Activated CD4-positive, alpha-beta T cell treated with anti-CD3 and anti-CD28 coated beads, Interleukin-2, amount 10 ng/mL, durations not matched to agents 7 days and 5 days (primary cell): ENCODE measurements around the gene ARHGAP28. TPM values are rescaled to one million over a fixed set of nuclear protein-coding genes. Genes with fewer than 3 reads are reported as not detected.

Experiments used
- CTCF ChIA-PET: fragments of 350-600 bp; sonication (Branson Sonifier 250); formaldehyde crosslinking; loops from one replicate; lab custom pipeline; 2021; ENCODE audit warnings: antibody characterized with exemption; lab: Charles Lee
- POLR2A ChIA-PET: fragments of 350-600 bp; sonication (Branson Sonifier 250); formaldehyde crosslinking; loops from one replicate; lab custom pipeline; 2021; ENCODE audit warnings: antibody characterized with exemption; lab: Charles Lee
- DNase-seq: peaks from one replicate; pipeline ENCODE4 v3.0.0-alpha.2; 2020
- H3K27ac Mint-ChIP-seq: one replicate; pipeline ENCODE4 v1.8.0; 2021; ENCODE audit warnings: mild to moderate bottlenecking, moderate library complexity, mixed read lengths
- H3K27me3 Mint-ChIP-seq: one replicate; pipeline ENCODE4 v1.8.0; 2021; ENCODE audit warnings: mixed read lengths
- H3K36me3 Mint-ChIP-seq: one replicate; pipeline ENCODE4 v1.8.0; 2021; ENCODE audit warnings: low read depth, mixed read lengths
- H3K4me1 Mint-ChIP-seq: one replicate; pipeline ENCODE4 v1.8.0; 2021; ENCODE audit warnings: mixed read lengths
- H3K4me3 Mint-ChIP-seq: one replicate; pipeline ENCODE4 v1.8.0; 2021; ENCODE audit warnings: mild to moderate bottlenecking, moderate library complexity, mixed read lengths
- H3K9me3 Mint-ChIP-seq: one replicate; pipeline ENCODE4 v1.8.0; 2021; ENCODE audit warnings: mixed read lengths
- total RNA-seq, 2 experiments: library from RNA; stranded (reverse); gene quantifications; one replicate each; pipeline ENCODE4 v1.2.3, GENCODE V29; 2021

Gene ARHGAP28
- total RNA-seq, 2 experiments from 2014 or later = not detected

- Mint-ChIP-seq H3K4me3 (no peak overlapping the region), H3K9me3 (no peaks in the 10 kb centered on the region), H3K4me1 (no peaks in the 10 kb centered on the region), H3K27me3 (no peaks in the 10 kb centered on the region), H3K36me3 (no peaks in the 10 kb centered on the region), H3K27ac (no peak overlapping the region)
- DNase-seq = no peak
- ChIA-PET POLR2A (no interaction called here), CTCF (interaction anchor here (0.7 kb wide), 1 partner anchor 238 kb away, joined by 11 read pairs; no protein-coding TSS in a partner anchor)
Measured at GRCh38 chr18:6741786-6742185, 12.3 kb downstream of the ARHGAP28 start.

GRCh38 chr18:6743999-6744398, 14.5 kb downstream of the ARHGAP28 start:
- ChIA-PET POLR2A (no interaction called here), CTCF (no interaction called here)
- no peak overlapping the region for H3K27ac Mint-ChIP-seq
- no peak for DNase-seq
- no peaks in the 10 kb centered on the region for H3K4me1 Mint-ChIP-seq
- H3K4me3 Mint-ChIP-seq = no peak overlapping the region
- no peaks in the 10 kb centered on the region for H3K27me3 Mint-ChIP-seq
- no peaks in the 10 kb centered on the region for H3K9me3 Mint-ChIP-seq
- H3K36me3 Mint-ChIP-seq = no peaks in the 10 kb centered on the region

GRCh38 chr18:6744816-6745455, 15.4 kb downstream of the ARHGAP28 start:
- Mint-ChIP-seq H3K9me3 (no peaks in the 10 kb centered on the region), H3K36me3 (no peaks in the 10 kb centered on the region), H3K4me3 (no peak overlapping the region), H3K27ac (no peak overlapping the region), H3K27me3 (no peaks in the 10 kb centered on the region), H3K4me1 (no peaks in the 10 kb centered on the region)
- no peak for DNase-seq
- POLR2A ChIA-PET = no interaction called here
- CTCF ChIA-PET = no interaction called here

- ChIA-PET POLR2A (no interaction called here), CTCF (no interaction called here)
- no peak overlapping the region for H3K4me3 Mint-ChIP-seq
- H3K9me3 Mint-ChIP-seq = no peaks in the 10 kb centered on the region
- H3K4me1 Mint-ChIP-seq = no peaks in the 10 kb centered on the region
- H3K27me3 Mint-ChIP-seq = no peaks in the 10 kb centered on the region
- no peaks in the 10 kb centered on the region for H3K36me3 Mint-ChIP-seq
- H3K27ac Mint-ChIP-seq = no peak overlapping the region
- DNase-seq = no peak
Measured at GRCh38 chr18:6745504-6746031, 16.1 kb downstream of the ARHGAP28 start.

- no peaks in the 10 kb centered on the region for H3K27me3 Mint-ChIP-seq
- ChIA-PET CTCF (no interaction called here), POLR2A (no interaction called here)
- DNase-seq = no peak
- H3K9me3 Mint-ChIP-seq = no peaks in the 10 kb centered on the region
- no peak overlapping the region for H3K27ac Mint-ChIP-seq
- no peaks in the 10 kb centered on the region for H3K36me3 Mint-ChIP-seq
- no peaks in the 10 kb centered on the region for H3K4me1 Mint-ChIP-seq
- no peak overlapping the region for H3K4me3 Mint-ChIP-seq
Measured at GRCh38 chr18:6746386-6746960, 17.0 kb downstream of the ARHGAP28 start.

- no peak overlapping the region for H3K4me3 Mint-ChIP-seq
- ChIA-PET POLR2A (no interaction called here), CTCF (no interaction called here)
- no peaks in the 10 kb centered on the region for H3K4me1 Mint-ChIP-seq
- DNase-seq = no peak
- H3K27me3 Mint-ChIP-seq = no peaks in the 10 kb centered on the region
- H3K9me3 Mint-ChIP-seq = no peaks in the 10 kb centered on the region
- H3K36me3 Mint-ChIP-seq = no peaks in the 10 kb centered on the region
- no peak overlapping the region for H3K27ac Mint-ChIP-seq
Measured at GRCh38 chr18:6747646-6748045, 18.1 kb downstream of the ARHGAP28 start.

GRCh38 chr18:6748241-6748640, 18.7 kb downstream of the ARHGAP28 start:
- no peaks in the 10 kb centered on the region for H3K36me3 Mint-ChIP-seq
- CTCF ChIA-PET = no interaction called here
- H3K9me3 Mint-ChIP-seq = no peaks in the 10 kb centered on the region
- H3K4me1 Mint-ChIP-seq = no peaks in the 10 kb centered on the region
- H3K4me3 Mint-ChIP-seq = no peak overlapping the region
- DNase-seq = no peak
- no peaks in the 10 kb centered on the region for H3K27me3 Mint-ChIP-seq
- POLR2A ChIA-PET = no interaction called here
- H3K27ac Mint-ChIP-seq = no peak overlapping the region

- Mint-ChIP-seq H3K9me3 (no peaks in the 10 kb centered on the region), H3K27ac (no peak overlapping the region), H3K27me3 (no peaks in the 10 kb centered on the region), H3K4me3 (no peak overlapping the region), H3K4me1 (no peaks in the 10 kb centered on the region), H3K36me3 (no peaks in the 10 kb centered on the region)
- POLR2A ChIA-PET = no interaction called here
- no peak for DNase-seq
- CTCF ChIA-PET = interaction anchor here (1.4 kb wide), 1 partner anchor 10 kb away, joined by 4 read pairs; no protein-coding TSS in a partner anchor
Measured at GRCh38 chr18:6750411-6750810, 20.9 kb downstream of the ARHGAP28 start.

- no peak for DNase-seq
- Mint-ChIP-seq H3K4me1 (no peaks in the 10 kb centered on the region), H3K27ac (no peak overlapping the region), H3K4me3 (no peak overlapping the region), H3K27me3 (no peaks in the 10 kb centered on the region), H3K36me3 (no peaks in the 10 kb centered on the region), H3K9me3 (no peaks in the 10 kb centered on the region)
- CTCF ChIA-PET = no interaction called here
- POLR2A ChIA-PET = no interaction called here
Measured at GRCh38 chr18:6751222-6751621, 21.7 kb downstream of the ARHGAP28 start.

GRCh38 chr18:6752202-6752860, 22.8 kb downstream of the ARHGAP28 start:
- no peaks in the 10 kb centered on the region for H3K36me3 Mint-ChIP-seq
- no peaks in the 10 kb centered on the region for H3K9me3 Mint-ChIP-seq
- H3K27me3 Mint-ChIP-seq = no peaks in the 10 kb centered on the region

GRCh38 chr18:6755107-6755506, 25.6 kb downstream of the ARHGAP28 start:
- POLR2A ChIA-PET = no interaction called here
- Mint-ChIP-seq H3K4me3 (no peak overlapping the region), H3K27me3 (no peaks in the 10 kb centered on the region), H3K4me1 (no peaks in the 10 kb centered on the region), H3K36me3 (no peaks in the 10 kb centered on the region), H3K27ac (no peak overlapping the region), H3K9me3 (no peaks in the 10 kb centered on the region)
- CTCF ChIA-PET = no interaction called here
- no peak for DNase-seq

More at GRCh38 chr18:6752202-6752860, 22.8 kb downstream of the ARHGAP28 start:
- Mint-ChIP-seq H3K27ac (no peak overlapping the region), H3K4me1 (no peaks in the 10 kb centered on the region), H3K4me3 (no peak overlapping the region)
- no peak for DNase-seq
- CTCF ChIA-PET = interaction anchor here (0.6 to 0.7 kb wide), 2 partner anchors 114 to 384 kb away, joined by 3 read pairs; no protein-coding TSS in a partner anchor
- POLR2A ChIA-PET = no interaction called here

GRCh38 chr18:6757931-6758330, 28.4 kb downstream of the ARHGAP28 start:
- Mint-ChIP-seq H3K27ac (no peak overlapping the region), H3K27me3 (no peaks in the 10 kb centered on the region)
- no peak for DNase-seq

GRCh38 chr18:6759579-6759978, 30.1 kb downstream of the ARHGAP28 start:
- Mint-ChIP-seq H3K4me1 (no peaks in the 10 kb centered on the region), H3K9me3 (no peaks in the 10 kb centered on the region), H3K27ac (no peak overlapping the region), H3K4me3 (no peak overlapping the region), H3K27me3 (no peaks in the 10 kb centered on the region), H3K36me3 (no peaks in the 10 kb centered on the region)
- POLR2A ChIA-PET = no interaction called here
- DNase-seq = no peak
- CTCF ChIA-PET = no interaction called here

More at GRCh38 chr18:6757931-6758330, 28.4 kb downstream of the ARHGAP28 start:
- POLR2A ChIA-PET = no interaction called here
- CTCF ChIA-PET = no interaction called here
- Mint-ChIP-seq H3K9me3 (no peaks in the 10 kb centered on the region), H3K4me3 (no peak overlapping the region), H3K4me1 (no peaks in the 10 kb centered on the region), H3K36me3 (no peaks in the 10 kb centered on the region)
